ENCODE results near the gene HOXA4. TPM values are rescaled to one million over a fixed set of nuclear protein-coding genes. Genes with fewer than 3 reads are reported as not detected.

HOXA4 gene
- total and polyA plus RNA-seq, 10 of the 15 experiments (the other 5 are each of a cell fraction or from before 2014, with no cell fraction given) = 0.07 TPM; not detected in 9

- H3K36me3 ChIP-seq (ENCODE audit: control insufficient read depth in 2 of 2, insufficient read depth in 2 of 2, low read length in 1 of 2) = no peaks in the 10 kb centered on the region
These were observed 32.2 kb upstream of the HOXA4 start for GRCh38 chr7:27162561-27163287.

More at GRCh38 chr7:27162561-27163287, 32.2 kb upstream of the HOXA4 start:
- ChIA-PET RAD21 (ENCODE audit: unreplicated experiment) (interaction anchor here (0.8 to 3.8 kb wide), 9 partner anchors 303 to 1270 kb away, joined by 3 to 46 read pairs (median 4); no protein-coding TSS in a partner anchor), SMC1A (ENCODE audit: uncharacterized antibody, unreplicated experiment) (interaction anchor here (0.8 to 1.4 kb wide), 5 partner anchors 12 to 793 kb away, joined by 3 to 5 read pairs (median 4); no protein-coding TSS in a partner anchor), CTCF (interaction anchor here (0.6 to 4.6 kb wide), 12 partner anchors 12 to 877 kb away, joined by 3 to 100 read pairs (median 6); partner anchors contain the start of gene HOXA3), POLR2A (no interaction called here)
- in situ Hi-C loops (cut with MboI) = loop anchor here (25.0 kb wide), 1 partner anchor 1075 kb away; no protein-coding TSS in a partner anchor
- no peak for ATAC-seq
- Histone ChIP-seq H3K79me2 (ENCODE audit: control insufficient read depth, insufficient read depth, low read length) (no peaks in the 10 kb centered on the region), H3K9me3 (replicated peaks; ENCODE audit: control insufficient read depth, insufficient read depth, low read length) (peaks cover 2% of the 10 kb centered on the region; the same call in 1 of the 3 replicates), H3K4me3 (no peak overlapping the region), H3K27ac (ENCODE audit: control insufficient read depth, insufficient read depth) (no peak overlapping the region), H3K4me1 (ENCODE audit: control insufficient read depth, insufficient read depth, low read length) (no peaks in the 10 kb centered on the region), H3K27me3 (replicated peaks in 1 of 2; ENCODE audit: control insufficient read depth in 2 of 2, insufficient read depth in 2 of 2, low read length in 1 of 2) (peaks cover 15 to 48% of the 10 kb centered on the region in 2 experiments), H3K4me2 (ENCODE audit: control insufficient read depth, insufficient read depth) (no peak overlapping the region), H3K9ac (ENCODE audit: control insufficient read depth, insufficient read depth, low read length) (no peak overlapping the region), H4K20me1 (ENCODE audit: control insufficient read depth, insufficient read depth) (no peaks in the 10 kb centered on the region), H2AFZ (ENCODE audit: control insufficient read depth, low read depth, low read length) (no peak overlapping the region)
- TF ChIP-seq NR2C1 (IDR thresholded peaks at IDR 0.05) = no peak
- TF ChIP-seq CEBPZ (IDR thresholded peaks at IDR 0.05; ENCODE audit: low read depth, low read length) = no peak
- no peak for TF ChIP-seq NR2C2 (IDR thresholded peaks at IDR 0.05; ENCODE audit: borderline replicate concordance, control insufficient read depth, insufficient read length, low read depth)
- TF ChIP-seq, protein P1, sequence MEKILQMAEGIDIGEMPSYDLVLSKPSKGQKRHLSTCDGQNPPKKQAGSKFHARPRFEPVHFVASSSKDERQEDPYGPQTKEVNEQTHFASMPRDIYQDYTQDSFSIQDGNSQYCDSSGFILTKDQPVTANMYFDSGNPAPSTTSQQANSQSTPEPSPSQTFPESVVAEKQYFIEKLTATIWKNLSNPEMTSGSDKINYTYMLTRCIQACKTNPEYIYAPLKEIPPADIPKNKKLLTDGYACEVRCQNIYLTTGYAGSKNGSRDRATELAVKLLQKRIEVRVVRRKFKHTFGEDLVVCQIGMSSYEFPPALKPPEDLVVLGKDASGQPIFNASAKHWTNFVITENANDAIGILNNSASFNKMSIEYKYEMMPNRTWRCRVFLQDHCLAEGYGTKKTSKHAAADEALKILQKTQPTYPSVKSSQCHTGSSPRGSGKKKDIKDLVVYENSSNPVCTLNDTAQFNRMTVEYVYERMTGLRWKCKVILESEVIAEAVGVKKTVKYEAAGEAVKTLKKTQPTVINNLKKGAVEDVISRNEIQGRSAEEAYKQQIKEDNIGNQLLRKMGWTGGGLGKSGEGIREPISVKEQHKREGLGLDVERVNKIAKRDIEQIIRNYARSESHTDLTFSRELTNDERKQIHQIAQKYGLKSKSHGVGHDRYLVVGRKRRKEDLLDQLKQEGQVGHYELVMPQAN (conservative IDR thresholded peaks at IDR 0.05) = no peak
- TF ChIP-seq YY1 (IDR thresholded peaks at IDR 0.05; ENCODE audit: low read depth, low read length) = no peak
- TF ChIP-seq, protein P2, sequence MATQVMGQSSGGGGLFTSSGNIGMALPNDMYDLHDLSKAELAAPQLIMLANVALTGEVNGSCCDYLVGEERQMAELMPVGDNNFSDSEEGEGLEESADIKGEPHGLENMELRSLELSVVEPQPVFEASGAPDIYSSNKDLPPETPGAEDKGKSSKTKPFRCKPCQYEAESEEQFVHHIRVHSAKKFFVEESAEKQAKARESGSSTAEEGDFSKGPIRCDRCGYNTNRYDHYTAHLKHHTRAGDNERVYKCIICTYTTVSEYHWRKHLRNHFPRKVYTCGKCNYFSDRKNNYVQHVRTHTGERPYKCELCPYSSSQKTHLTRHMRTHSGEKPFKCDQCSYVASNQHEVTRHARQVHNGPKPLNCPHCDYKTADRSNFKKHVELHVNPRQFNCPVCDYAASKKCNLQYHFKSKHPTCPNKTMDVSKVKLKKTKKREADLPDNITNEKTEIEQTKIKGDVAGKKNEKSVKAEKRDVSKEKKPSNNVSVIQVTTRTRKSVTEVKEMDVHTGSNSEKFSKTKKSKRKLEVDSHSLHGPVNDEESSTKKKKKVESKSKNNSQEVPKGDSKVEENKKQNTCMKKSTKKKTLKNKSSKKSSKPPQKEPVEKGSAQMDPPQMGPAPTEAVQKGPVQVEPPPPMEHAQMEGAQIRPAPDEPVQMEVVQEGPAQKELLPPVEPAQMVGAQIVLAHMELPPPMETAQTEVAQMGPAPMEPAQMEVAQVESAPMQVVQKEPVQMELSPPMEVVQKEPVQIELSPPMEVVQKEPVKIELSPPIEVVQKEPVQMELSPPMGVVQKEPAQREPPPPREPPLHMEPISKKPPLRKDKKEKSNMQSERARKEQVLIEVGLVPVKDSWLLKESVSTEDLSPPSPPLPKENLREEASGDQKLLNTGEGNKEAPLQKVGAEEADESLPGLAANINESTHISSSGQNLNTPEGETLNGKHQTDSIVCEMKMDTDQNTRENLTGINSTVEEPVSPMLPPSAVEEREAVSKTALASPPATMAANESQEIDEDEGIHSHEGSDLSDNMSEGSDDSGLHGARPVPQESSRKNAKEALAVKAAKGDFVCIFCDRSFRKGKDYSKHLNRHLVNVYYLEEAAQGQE (IDR thresholded peaks at IDR 0.05; ENCODE audit: low read depth, low read length) = no peak
- no peak for TF ChIP-seq SREBF2 (IDR thresholded peaks at IDR 0.05; ENCODE audit: low read length)
- TF ChIP-seq CHD2 (IDR thresholded peaks at IDR 0.05; ENCODE audit: borderline replicate concordance, low read depth, low read length) = no peak
- no peak for TF ChIP-seq ATF3 (IDR thresholded peaks at IDR 0.05; ENCODE audit: borderline replicate concordance, extremely low read depth, low read depth, low read length)
- TF ChIP-seq BCL11A (IDR thresholded peaks at IDR 0.05; ENCODE audit: low read depth, low read length) = no peak
- no peak for TF ChIP-seq FOXK2 (IDR thresholded peaks at IDR 0.05)
- TF ChIP-seq NBN (IDR thresholded peaks at IDR 0.05) = no peak
- intact Hi-C loops (cut with micrococcal nuclease; ENCODE audit: unreplicated experiment) = loop anchor here (5.0 kb wide), 2 partner anchors 305 to 1270 kb away; no protein-coding TSS in a partner anchor
- WGBS (ENCODE audit: insufficient coverage, insufficient replicate concordance, low lambda C conversion rate, missing lambda C conversion rate) = 39% methylated on average over 7 of the region's 7 CpGs
- FAIRE-seq = no peak
- no TSS peak for BruUV-seq (replicated peaks)
- DNase-seq (ENCODE audit: low read depth, low spot score) = no peak
